ENCODE measurements around the gene LGALS4.
"Not testable (repeated sequence)": the region's sequence is repeated elsewhere in the genome, so short reads cannot be mapped to it uniquely, and the experiment has no call there.

LGALS4 gene, protein sequence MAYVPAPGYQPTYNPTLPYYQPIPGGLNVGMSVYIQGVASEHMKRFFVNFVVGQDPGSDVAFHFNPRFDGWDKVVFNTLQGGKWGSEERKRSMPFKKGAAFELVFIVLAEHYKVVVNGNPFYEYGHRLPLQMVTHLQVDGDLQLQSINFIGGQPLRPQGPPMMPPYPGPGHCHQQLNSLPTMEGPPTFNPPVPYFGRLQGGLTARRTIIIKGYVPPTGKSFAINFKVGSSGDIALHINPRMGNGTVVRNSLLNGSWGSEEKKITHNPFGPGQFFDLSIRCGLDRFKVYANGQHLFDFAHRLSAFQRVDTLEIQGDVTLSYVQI
- total RNA-seq: 1.1 to 2.4 (median 1.4) reads per million in 4 donors

DNA sequence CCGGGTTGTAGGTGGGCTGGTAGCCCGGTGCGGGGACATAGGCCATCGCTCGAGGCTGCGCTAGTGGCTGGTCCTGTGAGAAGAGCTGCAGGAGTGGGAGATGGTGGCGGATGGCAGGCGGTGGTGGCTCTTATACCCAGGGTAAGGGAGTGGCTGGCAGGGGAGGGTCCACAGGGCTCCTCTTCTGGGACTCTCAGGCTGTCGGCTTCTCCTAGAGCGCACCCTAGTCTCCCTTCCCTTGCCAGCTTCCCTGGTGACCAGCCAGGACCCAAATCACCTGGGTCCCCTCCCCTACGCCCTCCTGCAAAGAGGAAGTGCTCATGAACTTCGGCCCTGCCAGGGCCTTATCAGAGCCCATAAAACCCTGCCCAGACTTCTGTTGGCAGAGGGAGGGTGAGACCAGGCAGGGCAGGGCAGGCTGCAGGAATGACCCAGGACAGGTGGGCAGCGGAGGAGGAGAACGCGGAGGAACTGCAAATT is at the start of gene LGALS4:
Gene LGALS4, minus strand, starts transcription at position 105 of the 480 bp plus-strand sequence. Its CDS starts 59 bp downstream, at position 46.
- DNase-seq: no peak

DNA sequence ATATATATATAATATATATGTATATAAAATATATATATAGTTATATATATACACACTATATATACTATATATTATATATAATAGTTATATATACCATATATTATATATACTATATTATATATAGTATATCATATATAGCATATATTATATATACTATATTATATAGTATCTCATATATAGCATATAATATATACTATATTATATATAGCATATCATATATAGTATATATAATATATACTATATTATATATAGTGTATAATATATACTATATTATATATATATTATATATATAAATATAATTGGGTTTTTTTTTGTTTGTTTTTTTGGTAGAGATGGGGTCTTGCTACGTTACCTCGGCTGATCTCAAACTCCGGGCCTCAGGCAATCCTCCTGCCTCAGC is 48.6 kb upstream of the LGALS4 start:
- no peak for DNase-seq

DNA sequence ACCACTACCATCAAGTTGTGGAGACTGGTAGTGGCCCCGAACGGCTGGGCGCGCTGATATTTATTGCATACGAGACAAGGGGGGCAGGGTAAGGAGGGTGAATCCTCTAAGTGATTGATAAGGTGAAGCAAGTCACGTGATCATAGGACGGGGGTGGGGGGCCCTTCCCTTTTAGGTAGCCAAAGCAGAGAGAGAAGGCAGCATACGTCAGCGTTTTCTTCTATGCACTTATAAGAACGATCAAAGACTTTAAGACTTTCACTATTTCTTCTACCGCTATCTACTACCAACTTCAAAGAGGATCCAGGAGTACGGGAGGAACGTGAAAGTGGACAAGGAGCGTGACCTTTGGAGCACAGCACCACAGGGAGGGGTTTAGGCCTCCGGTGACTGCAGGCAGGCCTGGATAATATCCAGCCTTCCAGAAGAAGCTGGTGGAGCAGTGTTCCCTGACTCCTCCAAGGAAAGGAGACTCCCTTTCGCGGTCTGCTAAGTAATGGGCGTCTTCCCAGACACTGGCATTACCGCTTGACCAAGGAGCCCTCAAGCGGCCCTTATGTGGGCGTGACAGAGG is 47.0 kb upstream of the LGALS4 start:
- not testable (repeated sequence) for DNase-seq

DNA sequence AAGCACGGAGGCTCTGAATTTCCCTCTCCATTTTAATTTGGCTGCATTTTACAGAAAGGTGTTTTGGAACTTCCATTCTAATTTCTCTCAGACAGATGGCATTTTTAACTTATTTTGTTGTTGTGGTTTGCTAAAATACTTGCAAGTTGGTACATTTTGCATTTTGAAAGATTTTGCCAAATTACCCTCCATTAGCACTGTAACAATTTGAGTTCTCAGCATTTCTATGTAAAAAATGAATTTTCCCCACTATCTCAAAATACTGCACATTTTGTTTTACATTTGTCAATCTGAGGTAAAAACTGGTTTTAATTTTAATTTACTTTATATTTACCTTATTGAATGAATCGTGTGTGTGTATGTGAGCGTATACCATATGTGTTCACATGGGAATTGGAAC is 44.1 kb upstream of the LGALS4 start:
- DNase-seq: no peak

DNA sequence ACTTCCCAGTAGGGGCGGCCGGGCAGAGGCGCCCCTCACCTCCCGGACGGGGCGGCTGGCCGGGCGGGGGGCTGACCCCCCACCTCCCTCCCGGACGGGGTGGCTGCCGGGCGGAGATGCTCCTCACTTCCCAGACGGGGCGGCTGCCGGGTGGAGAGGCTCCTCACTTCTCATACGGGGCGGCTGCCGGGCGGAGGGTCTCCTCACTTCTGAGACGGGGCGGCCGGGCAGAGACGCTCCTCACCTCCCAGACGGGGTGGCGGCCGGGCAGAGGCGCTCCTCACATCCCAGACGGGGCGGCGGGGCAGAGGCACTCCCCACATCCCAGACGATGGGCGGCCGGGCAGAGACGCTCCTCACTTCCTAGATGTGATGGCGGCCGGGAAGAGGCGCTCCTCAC is 43.0 kb upstream of the LGALS4 start:
- DNase-seq: not testable (repeated sequence)

DNA sequence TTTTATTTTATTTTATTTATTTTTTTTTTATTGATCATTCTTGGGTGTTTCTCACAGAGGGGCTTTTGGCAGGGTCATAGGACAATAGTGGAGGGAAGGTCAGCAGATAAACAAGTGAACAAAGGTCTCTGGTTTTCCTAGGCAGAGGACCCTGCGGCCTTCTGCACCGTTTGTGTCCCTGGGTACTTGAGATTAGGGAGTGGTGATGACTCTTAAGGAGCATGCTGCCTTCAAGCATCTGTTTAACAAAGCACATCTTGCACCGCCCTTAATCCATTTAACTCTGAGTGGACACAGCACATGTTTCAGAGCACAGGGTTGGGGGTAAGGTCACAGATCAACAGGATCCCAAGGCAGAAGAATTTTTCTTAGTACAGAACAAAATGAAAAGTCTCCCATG is 42.2 kb upstream of the LGALS4 start:
- DNase-seq: not testable (repeated sequence)

DNA sequence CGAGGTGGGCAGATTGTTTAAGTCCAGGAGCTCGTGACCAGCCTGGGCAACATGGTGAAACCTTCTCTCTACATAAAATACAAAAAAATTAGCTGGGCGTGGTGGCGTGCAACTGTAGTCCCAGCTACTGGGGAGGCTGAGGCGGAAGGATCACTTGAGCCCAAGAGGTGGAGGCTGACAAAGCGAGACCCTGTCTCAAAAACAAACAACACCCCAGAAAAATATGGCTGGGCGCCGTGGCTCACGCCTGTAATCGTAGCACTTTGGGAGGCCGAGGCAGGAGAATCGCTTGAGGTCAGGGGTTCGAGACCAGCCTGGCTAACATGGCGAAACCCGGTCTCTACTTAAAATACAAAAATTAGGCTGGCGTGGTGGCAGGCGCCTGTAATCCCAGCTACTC is 40.5 kb upstream of the LGALS4 start:
- DNase-seq: no peak

DNA sequence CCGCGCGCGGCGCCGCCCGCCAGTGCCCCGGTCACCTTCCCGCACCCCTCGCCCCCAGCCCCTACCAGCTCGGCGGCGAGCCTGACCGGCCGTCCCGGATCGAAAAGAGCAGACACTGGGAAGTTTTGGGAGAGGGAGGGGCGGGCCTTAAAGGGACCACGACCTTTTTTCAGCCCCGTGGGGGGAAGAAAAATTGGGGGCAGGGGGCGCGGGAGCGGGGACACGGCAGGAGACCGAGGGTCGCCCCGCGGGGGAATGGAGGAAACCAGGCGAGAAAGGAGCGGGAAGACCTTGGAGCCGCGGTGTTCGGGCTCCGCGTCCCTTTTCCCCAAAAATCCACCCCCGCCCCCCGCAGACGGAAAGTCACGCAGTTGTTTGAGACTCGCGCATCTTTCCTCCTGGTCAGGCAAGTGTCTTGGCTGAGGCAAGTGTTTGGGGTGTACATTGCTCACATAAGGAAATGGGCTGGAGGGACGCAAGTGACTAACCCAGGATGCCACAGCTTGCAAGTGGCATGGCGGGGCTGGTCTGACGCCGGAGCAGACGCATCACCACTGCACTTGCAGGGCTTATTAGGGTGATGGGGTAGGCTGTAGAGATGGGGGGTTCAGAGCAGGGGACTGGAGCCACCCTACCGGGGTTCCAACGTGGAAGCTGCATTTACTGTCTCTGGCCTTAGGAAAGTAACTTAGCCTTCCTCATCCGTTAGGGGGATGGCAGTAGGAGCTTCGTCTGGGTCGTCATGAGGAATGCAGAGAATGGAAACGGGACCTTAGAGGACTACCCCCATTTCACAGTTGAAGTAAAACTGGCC is 39.7 kb upstream of the LGALS4 start:
- peak; percentile 30 to 75 (median 51) for DNase-seq

DNA sequence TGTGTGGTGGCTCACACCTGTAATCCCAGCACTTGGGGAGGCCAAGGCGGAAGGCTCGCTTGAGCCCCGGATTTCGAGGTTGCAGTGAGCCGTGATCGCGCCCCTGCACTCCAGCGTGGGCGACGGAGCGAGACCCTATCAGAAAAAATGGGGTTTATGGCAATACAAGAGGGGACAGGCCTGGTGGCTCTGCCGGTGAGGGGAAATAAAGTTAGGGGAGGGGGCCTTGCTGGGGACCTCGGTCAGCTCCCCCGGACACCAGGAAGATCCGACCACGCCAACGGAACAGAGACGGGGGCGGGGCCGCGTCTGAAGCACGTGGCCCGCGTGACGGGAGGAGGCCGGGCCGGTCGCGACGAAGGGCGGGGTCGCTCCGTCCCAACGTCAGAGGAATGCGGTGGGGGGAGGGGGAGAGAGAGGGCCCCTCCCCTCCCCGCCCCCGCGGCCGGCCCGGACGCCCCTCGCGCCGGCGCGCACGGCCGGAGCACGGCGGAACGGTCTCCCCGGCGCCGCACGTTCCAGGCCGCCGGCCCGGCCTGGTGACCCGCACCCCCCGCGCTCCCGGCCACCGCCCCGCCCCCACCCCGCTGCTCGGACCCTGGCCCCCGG is 39.0 kb upstream of the LGALS4 start:
- peak; percentile 84 to 92 (median 85) for DNase-seq

DNA sequence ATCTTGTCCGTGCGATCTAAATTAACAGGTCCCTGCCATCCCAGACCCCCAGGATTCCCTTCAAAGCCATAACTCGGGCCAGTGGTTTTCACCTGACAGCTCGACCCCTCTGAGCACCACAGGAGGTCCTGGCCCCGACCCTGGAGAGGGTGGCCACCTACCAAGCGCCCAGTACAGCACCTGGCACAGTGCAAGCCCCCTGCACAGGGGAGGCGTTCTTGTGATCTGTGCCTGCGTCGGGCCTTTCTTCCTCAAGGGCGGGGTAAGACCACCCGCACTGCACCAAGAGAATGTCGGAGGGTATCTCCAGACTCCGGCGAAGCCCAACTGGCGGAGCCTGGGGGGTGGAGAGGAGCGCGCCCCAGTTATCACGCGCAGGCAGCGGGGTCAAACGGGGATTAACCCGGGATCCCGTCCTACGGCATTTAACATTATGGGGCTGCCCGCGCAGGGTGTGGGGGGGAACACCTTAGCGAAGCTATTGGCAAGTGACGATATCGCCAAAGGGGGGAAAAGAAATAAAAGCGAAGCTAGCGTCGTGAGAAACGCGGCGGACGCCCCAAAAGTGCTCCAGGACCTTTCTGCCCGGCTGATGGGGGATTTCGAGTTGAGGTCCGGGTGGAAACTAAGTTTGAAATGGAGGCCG is 38.4 kb upstream of the LGALS4 start:
- DNase-seq: peak in 1 of 5 donors; percentile 31

DNA sequence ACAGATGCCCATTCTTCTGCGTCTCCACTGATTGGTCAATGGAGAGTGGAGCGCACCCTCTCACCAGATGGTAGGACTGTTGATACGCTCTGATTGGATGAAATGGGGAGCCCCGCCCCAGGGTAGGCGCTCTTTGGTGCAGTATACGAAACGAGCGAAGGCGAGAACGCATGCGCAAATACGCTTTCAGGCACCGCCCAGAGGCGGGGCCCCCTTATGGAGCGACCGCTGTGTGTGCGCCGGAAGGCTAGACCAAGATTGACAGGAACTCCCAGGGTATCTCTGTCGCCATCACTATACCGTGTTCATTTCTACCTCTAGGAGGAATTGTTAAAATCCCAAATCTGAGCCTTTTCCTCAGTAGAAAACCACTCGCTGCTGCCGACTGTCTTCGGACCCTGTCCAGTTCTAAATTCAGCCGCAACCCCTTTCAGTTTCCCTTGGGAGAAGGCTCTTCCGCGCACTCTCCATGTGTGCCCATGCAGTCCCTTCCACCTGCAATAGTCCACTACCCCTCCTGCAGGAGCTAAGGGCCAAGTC is 37.8 kb upstream of the LGALS4 start:
- DNase-seq: peak in 1 of 5 donors; percentile 97

DNA sequence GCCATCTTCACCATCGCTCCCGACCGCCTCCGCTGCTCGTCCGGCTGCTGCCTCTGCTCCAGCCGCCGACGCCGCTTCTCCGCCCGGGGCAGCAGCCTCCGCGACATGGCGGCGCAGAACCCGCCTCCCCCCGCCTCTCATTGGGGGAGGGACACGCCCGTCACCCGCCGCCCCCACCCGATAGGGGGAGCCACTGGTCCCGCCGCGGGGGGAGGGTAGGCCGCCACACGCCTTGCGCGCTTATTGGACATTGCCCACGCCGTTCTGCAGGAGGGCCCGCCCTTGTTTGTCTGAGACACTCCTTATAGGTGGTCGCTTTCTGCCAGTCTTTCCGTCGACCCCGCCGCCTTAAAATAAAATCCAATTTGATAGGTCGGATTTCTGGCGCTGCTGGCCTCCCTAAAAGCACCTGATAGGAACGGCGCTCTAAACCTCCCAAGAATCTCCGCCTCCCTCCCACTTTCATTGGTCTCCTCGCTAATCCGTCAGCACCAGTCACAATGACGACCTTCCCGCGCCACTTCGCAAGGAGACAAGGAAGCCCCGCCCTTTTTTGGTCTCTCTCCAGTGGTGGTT is 37.2 kb upstream of the LGALS4 start, which contains the start of gene HNRNPL:
Gene HNRNPL, minus strand, starts transcription at position 127 of the 576 bp plus-strand sequence. Its CDS starts 20 bp downstream, at position 107.
- peak; percentile 98 to 100 (median 99) for DNase-seq

DNA sequence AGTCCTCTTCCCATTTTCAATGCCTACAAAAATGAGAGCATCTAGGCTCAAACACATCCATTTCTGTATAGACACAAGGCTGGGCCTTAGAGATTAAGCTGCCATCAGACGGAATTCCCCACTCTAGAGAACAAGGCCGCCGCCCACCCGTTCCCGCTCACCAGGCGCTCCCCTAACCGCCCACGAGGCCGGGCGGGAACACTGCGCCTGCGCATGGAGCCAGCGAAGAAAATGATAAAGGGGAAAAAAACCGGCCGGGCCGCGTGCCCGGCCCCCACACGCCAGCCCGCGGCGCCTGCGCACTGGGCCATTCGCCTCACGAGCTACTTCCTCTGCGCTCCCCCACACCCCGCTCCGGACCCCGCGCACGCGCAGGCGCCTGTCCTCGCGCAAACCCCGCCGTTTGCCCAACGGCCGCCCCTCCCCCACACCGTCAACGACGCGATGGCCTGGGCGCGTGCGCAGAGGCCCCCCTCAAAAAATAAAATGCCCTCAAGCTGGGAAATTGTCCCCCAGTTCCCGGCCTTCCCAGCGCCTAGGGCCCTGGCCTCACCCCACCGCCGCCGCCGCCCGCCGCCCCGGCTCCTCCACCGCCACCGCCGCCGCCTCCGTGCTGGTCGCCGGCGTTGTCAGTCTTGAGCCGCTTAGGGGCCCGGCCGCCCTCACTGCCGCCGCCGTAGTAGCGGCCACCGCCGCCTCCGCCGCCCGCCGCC is 36.6 kb upstream of the LGALS4 start:
- peak; percentile 95 to 99 (median 96) for DNase-seq

DNA sequence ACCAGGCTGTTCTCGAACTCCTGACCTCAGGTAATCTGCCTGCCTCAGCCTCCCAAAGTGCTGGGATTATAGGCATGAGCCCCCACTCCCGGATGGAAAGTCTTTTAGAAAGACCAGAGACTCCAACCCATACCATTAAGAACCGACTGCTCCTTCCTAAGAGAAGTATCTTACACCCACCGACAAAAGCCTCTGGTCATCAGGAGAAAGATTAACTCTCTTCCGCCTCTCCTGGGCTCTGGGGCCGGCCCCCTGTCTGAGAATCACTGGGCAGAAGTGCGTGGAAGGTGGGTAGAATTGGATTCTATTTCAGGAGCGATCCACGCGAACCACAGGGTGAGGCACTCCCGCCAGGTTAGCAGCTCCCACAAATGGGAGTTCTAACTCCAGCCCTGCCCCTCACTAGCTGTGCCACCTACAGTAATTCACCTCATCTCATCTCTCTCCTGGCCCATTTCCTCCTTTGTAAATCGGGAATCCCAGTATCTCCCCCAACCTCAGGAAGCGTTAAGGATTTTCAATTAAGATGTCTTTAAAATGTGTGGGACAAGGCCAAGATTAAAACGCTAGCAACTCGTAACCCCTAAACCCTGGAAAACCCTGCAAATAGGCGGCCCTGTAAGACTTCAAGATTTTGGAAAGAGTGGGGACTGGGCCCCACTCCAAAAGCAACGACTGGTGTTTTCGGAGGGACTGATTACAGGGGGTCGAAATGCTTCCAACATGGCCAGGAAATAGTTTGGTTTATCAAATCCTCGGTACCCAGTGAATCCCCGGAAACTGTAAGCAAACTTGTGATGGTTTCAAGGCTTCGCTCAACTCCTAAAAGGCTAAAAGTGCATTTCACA is 35.8 kb upstream of the LGALS4 start:
- DNase-seq: no peak

DNA sequence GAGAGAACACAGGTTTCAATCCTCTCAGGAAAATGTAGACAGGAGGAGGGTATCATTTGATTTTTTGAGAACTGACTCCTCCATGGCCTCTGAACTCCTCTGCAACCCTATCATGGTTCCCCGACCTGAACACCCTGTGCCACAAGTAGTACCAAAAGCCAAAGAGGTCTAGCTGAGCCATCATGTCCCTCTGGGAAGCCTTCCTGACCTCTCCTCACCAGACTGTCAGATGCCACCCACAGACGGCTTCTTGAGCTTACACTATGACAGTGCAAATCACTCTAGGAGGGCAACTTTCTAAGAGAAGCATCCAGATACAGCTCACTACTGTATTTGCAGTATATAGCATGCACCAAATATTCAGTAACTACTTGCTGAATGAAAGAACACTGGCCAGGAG is 33.4 kb upstream of the LGALS4 start:
- no peak for DNase-seq

DNA sequence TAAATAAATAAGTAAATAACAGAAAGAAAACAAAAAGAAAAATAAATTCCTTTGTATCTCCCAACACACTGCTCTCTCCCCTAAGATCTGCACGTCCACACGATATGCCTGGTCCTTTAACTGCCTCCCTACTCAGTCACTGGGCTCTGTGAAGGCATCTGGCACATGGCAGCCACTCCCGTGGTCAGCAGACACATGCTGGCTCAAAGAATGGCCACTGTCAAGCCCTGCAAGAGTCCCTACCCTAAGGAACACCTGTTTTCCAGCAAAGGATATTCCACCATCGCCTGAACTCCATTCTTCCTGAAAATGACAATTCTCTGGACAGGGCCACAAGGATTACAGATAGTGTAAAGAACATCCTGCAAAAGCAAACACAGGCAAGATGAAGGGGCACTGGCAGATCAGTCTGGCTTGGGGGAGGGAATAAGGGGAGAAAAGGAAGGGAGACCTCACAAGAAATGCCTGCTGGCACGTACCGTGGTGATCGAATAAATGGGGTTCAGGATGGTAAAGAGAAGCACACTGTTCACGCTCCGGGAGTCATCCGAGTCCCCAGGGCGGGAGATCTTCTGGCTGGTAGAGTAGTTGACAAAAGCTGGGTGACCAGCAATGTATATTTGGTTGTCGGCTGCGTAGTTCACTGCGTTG is 32.8 kb upstream of the LGALS4 start:
- DNase-seq: no peak

DNA sequence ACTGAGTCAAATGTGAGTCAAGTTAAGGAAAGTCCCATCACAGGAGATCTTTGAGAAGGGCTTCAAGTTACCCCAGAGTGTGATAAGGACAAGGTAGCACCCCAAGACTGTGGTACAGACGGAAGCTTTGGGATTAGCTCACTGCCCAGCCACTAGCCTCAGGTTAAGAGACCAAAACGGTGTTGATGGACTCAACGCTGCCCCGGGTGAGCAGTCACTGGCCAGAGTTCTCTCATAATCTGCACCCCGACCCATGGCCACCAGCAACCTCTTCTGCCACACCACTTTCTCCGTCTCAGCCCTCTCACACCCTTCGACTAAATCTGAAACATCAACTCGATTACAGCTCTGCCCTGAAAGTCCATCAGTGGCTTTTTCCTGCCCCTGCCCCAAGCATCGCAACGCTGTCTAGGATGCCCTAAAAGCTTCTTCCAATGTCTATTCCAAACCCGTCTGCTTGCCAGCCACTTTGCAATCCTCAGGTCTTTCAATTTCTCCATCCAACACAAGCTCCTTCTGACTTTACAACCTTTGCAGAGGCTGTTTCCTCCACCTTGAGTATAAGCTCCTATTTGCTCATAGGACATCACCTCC is 31.4 kb upstream of the LGALS4 start:
- DNase-seq: no peak

DNA sequence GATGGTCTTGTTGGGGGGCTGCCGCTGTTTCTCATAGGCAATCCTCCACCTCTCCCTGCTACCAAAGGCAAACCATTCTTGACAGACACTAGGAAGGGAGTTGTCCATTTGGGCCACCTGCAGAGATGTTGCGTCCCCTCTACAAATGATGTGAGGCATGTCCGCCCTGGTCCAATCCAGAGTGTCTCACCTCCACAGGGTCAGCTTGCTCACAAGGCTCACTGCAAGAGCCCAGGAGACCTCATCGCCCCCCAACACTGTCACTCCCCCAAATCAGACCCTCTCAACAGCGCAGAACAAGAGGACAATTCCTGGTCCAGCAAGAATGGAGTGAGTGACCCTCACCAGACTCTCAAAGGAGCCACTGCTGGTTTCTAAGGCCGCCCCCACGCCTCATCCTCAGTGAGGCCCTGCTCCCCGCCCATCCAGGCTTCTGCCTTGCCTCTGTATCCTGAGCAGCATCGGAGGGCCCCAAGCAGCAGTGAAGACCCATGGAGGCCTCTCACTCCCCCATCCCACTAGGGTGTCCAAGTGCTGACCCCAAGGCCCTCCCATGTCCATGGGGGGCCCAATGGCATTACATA is 30.5 kb upstream of the LGALS4 start:
- no peak for DNase-seq

Measured in T-helper 1 cell (primary cell).